ENCODE data around the gene MIA. TPM values are rescaled to one million over a fixed set of nuclear protein-coding genes. Genes with fewer than 3 reads are reported as not detected.
"Not testable (repeated sequence)": the region's sequence is repeated elsewhere in the genome, so short reads cannot be mapped to it uniquely, and the experiment has no call there.

MIA gene
- total and polyA plus RNA-seq, 9 of the 15 experiments (the other 6 are each of a cell fraction or from before 2014, with no cell fraction given): 0.21 TPM; not detected in 8

- BruUV-seq (replicated peaks); in situ Hi-C loops (cut with MboI); H2AFZ ChIP-seq (ENCODE audit: low read depth, low read length); intact Hi-C loops (cut with micrococcal nuclease); H3K36me3 ChIP-seq (ENCODE audit: control insufficient read depth, insufficient read depth, low read length); H3K9me3 ChIP-seq (replicated peaks; ENCODE audit: control insufficient read depth, insufficient read depth, low read depth, low read length); H3K4me2 ChIP-seq (ENCODE audit: insufficient read depth, low read length); H3K79me2 ChIP-seq (ENCODE audit: control insufficient read depth, insufficient read depth, low read length); H4K20me1 ChIP-seq (replicated peaks; ENCODE audit: control insufficient read depth, insufficient read depth, low read length); H3K9me1 ChIP-seq (ENCODE audit: control insufficient read depth, insufficient read depth, low read length); H3K27me3 ChIP-seq (ENCODE audit: control insufficient read depth in 2 of 2, insufficient read depth in 2 of 2, low read length in 2 of 2); H3K9ac ChIP-seq (ENCODE audit: insufficient read depth in 1 of 2, low read depth in 2 of 2, low read length in 2 of 2); H3K27ac ChIP-seq (ENCODE audit: extremely low read depth, low read depth, low read length); H3K4me3 ChIP-seq: not testable (repeated sequence)
- POLR2A ChIA-PET: interaction anchor here (0.6 kb wide), 1 partner anchor 675 kb away, joined by 3 read pairs; no protein-coding TSS in a partner anchor
- CTCF ChIA-PET (ENCODE audit: low intra/inter-chr PET ratio): interaction anchor here (0.6 kb wide), 1 partner anchor 184 kb away, joined by 5 read pairs; no protein-coding TSS in a partner anchor
- WGBS (ENCODE audit: insufficient coverage, low coverage, missing lambda C conversion rate): 53% methylated on average over 17 of the region's 36 CpGs
- FAIRE-seq (peak; percentile 64), ATAC-seq (peak; percentile 78), DNase-seq (ENCODE audit: extremely low read depth in 1 of 4, low spot score in 3 of 4) (peak in 2 of 4 experiments; percentile 19 to 67)
- peaks cover 26 to 29% of the 10 kb centered on the region in 2 experiments for H3K4me1 ChIP-seq (replicated peaks in 1 of 2; ENCODE audit: control insufficient read depth in 2 of 2, insufficient read depth in 2 of 2, low read length in 2 of 2)
- TF ChIP-seq RBM25 (IDR thresholded peaks at IDR 0.05; ENCODE audit: low read depth, low read length, severe bottlenecking) (peak; percentile 10), RBFOX2 (IDR thresholded peaks at IDR 0.05; ENCODE audit: low read depth, low read length) (peak; percentile 32; the same call in 1 of the 2 replicates), NFIC (IDR thresholded peaks at IDR 0.05) (peak; percentile 96), RAD21 (CRISPR knock-in tag; conservative IDR thresholded peaks at IDR 0.05 in 1 of 2, IDR thresholded peaks at IDR 0.05 in 1 of 2) (peak in 1 of 2 experiments; percentile 24; a peak in 1 of 4 replicates), NRF1 (conservative IDR thresholded peaks at IDR 0.05 in 1 of 2, IDR thresholded peaks at IDR 0.05 in 1 of 2) (peak in 1 of 2 experiments; percentile 44; a peak in 1 of 4 replicates), ZNF121 (CRISPR knock-in tag; conservative IDR thresholded peaks at IDR 0.05) (peak; percentile 80), CTCF (IDR thresholded peaks at IDR 0.05 in 2 of 3, conservative IDR thresholded peaks at IDR 0.05 in 1 of 3; ENCODE audit: insufficient read depth in 2 of 3, low read depth in 1 of 3, low read length in 3 of 3) (peak; percentile 42 to 71 (median 45); a peak in 5 of 6 replicates), POLR2G (IDR thresholded peaks at IDR 0.05; ENCODE audit: low read depth, low read length) (peak; percentile 31; the same call in 1 of the 2 replicates), CTBP1 (IDR thresholded peaks at IDR 0.05; ENCODE audit: borderline replicate concordance) (peak; percentile 42; the same call in 1 of the 2 replicates), DACH1 (IDR thresholded peaks at IDR 0.05; ENCODE audit: partially characterized antibody) (peak; percentile 67), HMGN3 (IDR thresholded peaks at IDR 0.05; ENCODE audit: borderline replicate concordance, extremely low read depth, insufficient read length, low read depth, low read length) (peak; percentile 26)
- TF ChIP-seq, protein P1, sequence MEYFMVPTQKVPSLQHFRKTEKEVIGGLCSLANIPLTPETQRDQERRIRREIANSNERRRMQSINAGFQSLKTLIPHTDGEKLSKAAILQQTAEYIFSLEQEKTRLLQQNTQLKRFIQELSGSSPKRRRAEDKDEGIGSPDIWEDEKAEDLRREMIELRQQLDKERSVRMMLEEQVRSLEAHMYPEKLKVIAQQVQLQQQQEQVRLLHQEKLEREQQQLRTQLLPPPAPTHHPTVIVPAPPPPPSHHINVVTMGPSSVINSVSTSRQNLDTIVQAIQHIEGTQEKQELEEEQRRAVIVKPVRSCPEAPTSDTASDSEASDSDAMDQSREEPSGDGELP (CRISPR knock-in tag; IDR thresholded peaks at IDR 0.05; ENCODE audit: borderline replicate concordance): peak; percentile 59; the same call in 1 of the 2 replicates
Observed at GRCh38 chr19:40818480-40819399, 43.4 kb downstream of the MIA start.

All from K562 (cell line).